IPS-15b (cell line): Measurements from ENCODE around the gene ABCC9.
"Not testable (repeated sequence)": the region's sequence is repeated elsewhere in the genome, so short reads cannot be mapped to it uniquely, and the experiment has no call there.

Source experiments
- H3K27me3 ChIP-seq: one replicate; pipeline ENCODE4 v1.6.1; 2013; ENCODE audit warnings: low read length; ENCODE audit not compliant: control insufficient read depth, insufficient read depth
- H3K36me3 ChIP-seq: one replicate; pipeline ENCODE4 v1.6.1; 2013; ENCODE audit warnings: low read length; ENCODE audit not compliant: control insufficient read depth, insufficient read depth
- H3K4me1 ChIP-seq: one replicate; pipeline ENCODE4 v1.6.1; 2013; ENCODE audit warnings: mild to moderate bottlenecking, low read length; ENCODE audit not compliant: control insufficient read depth, insufficient read depth
- H3K4me3 ChIP-seq: one replicate; pipeline ENCODE4 v1.5.1; 2013; ENCODE audit warnings: low read depth, low read length
- H3K9ac ChIP-seq: one replicate; pipeline ENCODE4 v1.6.1; 2013; ENCODE audit warnings: low read depth, mild to moderate bottlenecking, low read length
- H3K9me3 ChIP-seq: one replicate; pipeline ENCODE4 v1.6.1; 2013; ENCODE audit warnings: mild to moderate bottlenecking, low read length; ENCODE audit not compliant: control insufficient read depth, insufficient read depth

ABCC9 gene

GRCh38 chr12:21786041-21786531 is 155.1 kb downstream of the ABCC9 start:
- Histone ChIP-seq H3K36me3 (no peaks in the 10 kb centered on the region), H3K9ac (no peak overlapping the region), H3K4me3 (no peak overlapping the region), H3K27me3 (no peaks in the 10 kb centered on the region), H3K4me1 (no peaks in the 10 kb centered on the region), H3K9me3 (no peaks in the 10 kb centered on the region)

DNA sequence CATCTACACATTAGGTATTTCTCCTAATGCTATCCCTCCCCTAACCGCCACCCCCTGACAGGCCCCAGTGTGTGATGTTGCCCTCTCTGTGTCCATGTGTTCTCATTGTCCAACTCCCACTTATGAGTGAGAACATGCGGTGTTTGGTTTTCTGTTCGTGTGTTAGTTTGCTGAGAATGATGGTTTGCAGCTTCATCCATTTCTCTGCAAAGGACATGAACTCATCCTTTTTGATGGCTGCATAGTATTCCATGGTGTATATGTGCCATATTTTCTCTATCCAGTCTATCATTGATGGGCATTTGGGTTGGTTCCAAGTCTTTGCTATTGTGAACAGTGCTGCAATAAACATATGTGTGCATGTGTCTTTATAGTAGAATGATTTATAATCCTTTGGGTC is 158.5 kb downstream of the ABCC9 start:
- H3K27me3 ChIP-seq, H3K4me1 ChIP-seq, H3K36me3 ChIP-seq, H3K9ac ChIP-seq, H3K4me3 ChIP-seq, H3K9me3 ChIP-seq: not testable (repeated sequence)

GRCh38 chr12:21780786-21781185 is 160.4 kb downstream of the ABCC9 start:
- H3K27me3 ChIP-seq, result peaks cover 6% of the 10 kb centered on the region
- no peak overlapping the region for H3K4me3 ChIP-seq
- H3K9me3 ChIP-seq, result no peaks in the 10 kb centered on the region
- H3K4me1 ChIP-seq, result peaks cover 3% of the 10 kb centered on the region
- H3K36me3 ChIP-seq, result no peaks in the 10 kb centered on the region
- no peak overlapping the region for H3K9ac ChIP-seq

- Histone ChIP-seq H3K4me3 (no peak overlapping the region), H3K27me3 (peaks cover 29% of the 10 kb centered on the region), H3K4me1 (peaks cover 11% of the 10 kb centered on the region), H3K9ac (no peak overlapping the region), H3K9me3 (no peaks in the 10 kb centered on the region), H3K36me3 (no peaks in the 10 kb centered on the region)
These were observed 165.1 kb downstream of the ABCC9 start for GRCh38 chr12:21776175-21776574.

GRCh38 chr12:21775133-21775820 is 165.9 kb downstream of the ABCC9 start:
- Histone ChIP-seq H3K9me3 (no peaks in the 10 kb centered on the region), H3K36me3 (no peaks in the 10 kb centered on the region), H3K27me3 (peaks cover 29% of the 10 kb centered on the region), H3K4me1 (peaks cover 11% of the 10 kb centered on the region), H3K9ac (no peak overlapping the region), H3K4me3 (peak overlapping the region; percentile 53)

DNA sequence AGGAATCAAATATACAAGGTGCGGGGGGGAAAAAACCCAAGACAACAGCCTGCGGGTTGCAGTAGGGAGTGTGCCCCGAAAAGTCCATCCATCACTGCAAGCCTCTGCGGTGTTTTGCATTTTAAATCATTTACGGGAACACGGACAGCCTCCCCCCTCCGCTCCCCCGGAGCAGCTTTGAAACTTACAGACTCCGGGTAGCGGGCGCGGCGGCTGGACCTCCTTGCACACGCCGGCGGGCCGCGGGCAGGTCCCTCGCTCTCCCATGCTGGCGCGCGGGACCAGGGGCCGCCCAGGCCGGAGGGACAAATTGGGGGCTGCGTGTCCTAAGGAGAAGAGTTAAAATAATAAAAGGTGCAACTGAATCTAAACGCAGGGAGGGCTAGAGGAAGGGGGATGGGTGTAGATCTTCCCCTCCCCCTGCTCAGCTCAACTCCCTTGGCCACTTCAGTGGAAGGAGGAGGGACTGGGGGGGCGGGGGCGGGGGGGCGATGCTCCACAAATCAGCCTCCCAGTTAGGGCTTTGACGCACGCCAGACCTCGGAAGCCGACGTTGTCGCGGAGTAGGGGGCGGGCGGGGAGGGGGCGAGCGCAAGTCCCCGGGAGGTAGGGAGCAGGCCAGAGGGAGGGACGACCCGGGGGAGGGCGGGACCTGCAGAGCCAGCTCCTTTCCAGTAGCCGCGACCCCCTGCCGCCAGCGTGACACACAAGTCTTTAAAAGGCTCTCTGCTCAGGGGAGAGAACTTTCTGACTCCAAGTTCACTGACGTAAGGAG is 166.7 kb downstream of the ABCC9 start, which contains the start of gene KCNJ8:
KCNJ8 (minus strand) TSS at position 349 of the 775 bp plus-strand sequence. CDS start 1,090 bp downstream, outside the sequence.
- Histone ChIP-seq H3K9ac (no peak within 1 kb of the TSS), H3K9me3 (no peaks in the 10 kb centered on the region), H3K27me3 (peaks cover 29% of the 10 kb centered on the region), H3K36me3 (no peaks in the 10 kb centered on the region), H3K4me3 (peak within 1 kb of the TSS; percentile 53), H3K4me1 (peaks cover 11% of the 10 kb centered on the region)

DNA sequence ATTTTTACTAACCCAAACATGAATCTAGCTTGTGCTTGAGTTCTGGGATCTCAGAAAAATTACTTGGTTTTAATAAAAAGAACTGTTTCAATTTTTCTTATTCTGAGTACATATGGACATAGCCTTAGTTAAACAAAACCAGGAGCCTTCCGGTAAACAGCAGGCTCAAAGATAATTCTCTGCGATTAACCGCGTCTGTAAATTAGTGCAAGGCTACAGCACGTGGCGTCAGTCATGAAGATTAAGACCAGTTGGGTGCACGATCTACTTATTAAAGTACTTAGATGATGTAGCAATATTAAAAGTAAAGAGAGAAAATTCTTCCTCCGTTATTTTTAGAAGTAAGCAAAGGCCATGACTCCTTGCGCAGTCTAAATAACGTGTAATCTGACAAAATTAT is 167.4 kb downstream of the ABCC9 start:
- Histone ChIP-seq H3K36me3 (no peaks in the 10 kb centered on the region), H3K4me3 (peak overlapping the region; percentile 35), H3K4me1 (peaks cover 9% of the 10 kb centered on the region), H3K9me3 (no peaks in the 10 kb centered on the region), H3K27me3 (peaks cover 29% of the 10 kb centered on the region), H3K9ac (no peak overlapping the region)

- Histone ChIP-seq H3K9me3 (no peaks in the 10 kb centered on the region), H3K36me3 (no peaks in the 10 kb centered on the region), H3K4me1 (peaks cover 9% of the 10 kb centered on the region), H3K9ac (no peak overlapping the region), H3K4me3 (peak overlapping the region; percentile 35), H3K27me3 (peaks cover 29% of the 10 kb centered on the region)
These were observed 167.9 kb downstream of the ABCC9 start for GRCh38 chr12:21773263-21773741.

DNA sequence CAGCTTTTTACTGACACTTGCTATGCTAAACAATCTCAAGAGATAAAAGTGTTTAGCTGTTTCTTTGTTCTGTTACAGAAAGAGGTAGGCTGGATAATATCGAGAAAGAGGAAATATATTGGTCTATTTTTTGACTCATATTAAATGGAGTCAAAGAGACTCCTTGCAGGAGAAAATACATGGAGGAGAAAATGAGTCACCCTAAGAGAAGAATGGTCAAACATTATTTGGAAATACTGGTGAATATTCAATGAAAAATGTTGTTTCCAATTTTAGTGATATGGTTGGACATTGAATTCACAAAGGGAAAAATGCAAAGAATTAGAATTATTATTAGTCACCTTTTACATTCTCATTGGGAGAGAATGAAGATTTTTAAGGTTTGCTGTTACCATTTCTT is 169.9 kb downstream of the ABCC9 start:
- Histone ChIP-seq H3K4me3 (no peak overlapping the region), H3K9ac (no peak overlapping the region), H3K36me3 (no peaks in the 10 kb centered on the region), H3K27me3 (peaks cover 29% of the 10 kb centered on the region), H3K4me1 (peaks cover 9% of the 10 kb centered on the region), H3K9me3 (no peaks in the 10 kb centered on the region)

DNA sequence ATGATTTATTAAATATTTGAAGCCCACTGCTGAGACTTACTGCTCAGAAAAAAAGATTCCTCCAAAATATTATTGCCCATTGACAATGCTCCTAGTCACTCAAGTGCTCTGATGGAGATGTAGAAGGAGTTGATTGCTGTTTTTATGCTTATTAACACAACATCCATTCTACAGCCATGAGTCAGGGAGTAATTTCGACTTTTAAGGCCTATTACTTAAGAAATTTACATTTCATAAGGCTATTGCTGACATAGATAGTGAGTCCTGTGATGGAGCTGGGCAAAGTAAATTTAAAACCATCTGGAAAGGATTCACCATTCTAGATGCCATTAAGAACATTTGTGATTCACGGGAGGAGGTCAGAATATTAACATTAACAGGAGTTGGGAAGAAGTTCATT is 171.9 kb downstream of the ABCC9 start:
- H3K27me3 ChIP-seq, result peaks cover 17% of the 10 kb centered on the region
- no peaks in the 10 kb centered on the region for H3K9me3 ChIP-seq
- no peaks in the 10 kb centered on the region for H3K36me3 ChIP-seq
- H3K9ac ChIP-seq, result no peak overlapping the region
- H3K4me3 ChIP-seq, result no peak overlapping the region
- H3K4me1 ChIP-seq, result peaks cover 5% of the 10 kb centered on the region

- H3K9ac ChIP-seq, result no peak overlapping the region
- no peak overlapping the region for H3K4me3 ChIP-seq
- H3K9me3 ChIP-seq, result no peaks in the 10 kb centered on the region
- H3K27me3 ChIP-seq, result no peaks in the 10 kb centered on the region
- H3K4me1 ChIP-seq, result no peaks in the 10 kb centered on the region
- H3K36me3 ChIP-seq, result no peaks in the 10 kb centered on the region
These were observed 174.8 kb downstream of the ABCC9 start for GRCh38 chr12:21766403-21766802.

DNA sequence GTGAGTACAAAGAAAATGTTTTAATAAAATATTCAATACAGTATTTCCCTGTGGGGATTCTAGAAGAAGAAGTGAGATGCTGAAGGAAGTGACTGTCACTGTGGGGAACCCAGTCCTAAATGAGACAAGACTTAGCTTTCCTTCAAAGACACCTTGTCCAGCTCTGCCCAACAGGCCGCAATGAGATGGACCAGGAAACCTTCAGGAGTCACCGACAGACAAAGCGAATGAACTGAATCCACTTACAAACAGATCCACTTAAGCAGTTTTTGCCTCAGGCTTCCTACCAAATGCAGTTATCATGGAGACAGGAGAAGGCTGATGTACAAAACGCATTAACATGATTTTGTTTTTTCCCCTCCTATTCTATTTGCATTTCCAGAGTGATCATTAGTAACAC is 176.3 kb downstream of the ABCC9 start:
- Histone ChIP-seq H3K9me3 (no peaks in the 10 kb centered on the region), H3K27me3 (no peaks in the 10 kb centered on the region), H3K4me3 (no peak overlapping the region), H3K36me3 (no peaks in the 10 kb centered on the region), H3K4me1 (no peaks in the 10 kb centered on the region), H3K9ac (no peak overlapping the region)
